ENCODE measurements around the gene SYT7.

GRCh38 chr11:61515686-61516085, 65.2 kb downstream of the SYT7 start:
- no peak for TF ChIP-seq CTCF (IDR thresholded peaks at IDR 0.05)
- TF ChIP-seq POLR2A (IDR thresholded peaks at IDR 0.05), result no peak
